HepG2 (cell line): Measurements from ENCODE around the gene SPATC1L.

Experiments used
- PHB2 ChIP-seq: fragments of 450-650 bp; IDR thresholded peaks from 2 replicates; pipeline ENCODE4 v1.6.1; 2018; ENCODE audit not compliant: partially characterized antibody
- RAD21 ChIP-seq: fragments of 450-650 bp; formaldehyde crosslinking; IDR thresholded peaks from 2 replicates; pipeline ENCODE4 v1.5.0; 2020; ENCODE audit warnings: mild to moderate bottlenecking
- SUZ12 ChIP-seq: fragments of 150-350 bp; IDR thresholded peaks from 2 replicates; pipeline ENCODE4 v1.6.1; 2014; ENCODE audit warnings: low read depth, low read length
- ZNF335 ChIP-seq: sonication (generic); formaldehyde crosslinking; IDR thresholded peaks from 2 replicates; pipeline ENCODE4 v1.4.0; 2020; ENCODE audit warnings: missing genetic modification reagents
- TF ChIP-seq, protein P1 (sequence below): sonication (generic); formaldehyde crosslinking; conservative IDR thresholded peaks from 2 replicates; pipeline ENCODE4 v1.8.0; 2022; ENCODE audit warnings: low read depth, missing genetic modification reagents
- TF ChIP-seq, protein P2 (sequence below), 2 experiments: fragments of 450-650 bp in 1 of 2; sonication (generic) in 1 of 2; formaldehyde crosslinking; IDR thresholded peaks; 2 replicates each; pipeline versions ENCODE4 v1.5.0 to v1.8.0; 2020 to 2022; ENCODE audit warnings: mild to moderate bottlenecking in 1 of 2, missing genetic modification reagents in 1 of 2

DNA sequence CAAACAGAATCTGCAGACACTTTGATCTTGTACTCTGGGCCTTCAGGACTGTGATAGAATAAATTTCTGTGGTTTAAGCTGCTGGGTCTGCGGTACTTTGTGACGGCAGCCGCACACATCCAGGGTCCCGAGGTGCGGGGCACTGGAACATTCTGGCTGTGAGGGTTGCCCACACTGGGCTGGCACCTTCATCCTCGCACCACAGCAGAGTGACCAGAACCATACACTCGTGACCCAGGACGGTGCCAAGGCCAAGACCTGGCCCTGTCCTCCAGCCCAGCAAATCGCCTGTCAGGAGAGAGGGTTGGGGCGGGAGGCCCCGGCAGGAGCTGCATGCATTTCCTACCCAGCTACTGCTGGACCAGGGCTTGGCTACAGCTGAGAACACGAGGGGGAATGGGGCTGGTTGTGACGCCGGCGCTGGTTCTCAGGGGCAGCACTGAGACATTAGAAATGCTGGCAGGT lies 26.2 kb downstream of the SPATC1L start:
- no peak for TF ChIP-seq PHB2
- TF ChIP-seq, protein P1, sequence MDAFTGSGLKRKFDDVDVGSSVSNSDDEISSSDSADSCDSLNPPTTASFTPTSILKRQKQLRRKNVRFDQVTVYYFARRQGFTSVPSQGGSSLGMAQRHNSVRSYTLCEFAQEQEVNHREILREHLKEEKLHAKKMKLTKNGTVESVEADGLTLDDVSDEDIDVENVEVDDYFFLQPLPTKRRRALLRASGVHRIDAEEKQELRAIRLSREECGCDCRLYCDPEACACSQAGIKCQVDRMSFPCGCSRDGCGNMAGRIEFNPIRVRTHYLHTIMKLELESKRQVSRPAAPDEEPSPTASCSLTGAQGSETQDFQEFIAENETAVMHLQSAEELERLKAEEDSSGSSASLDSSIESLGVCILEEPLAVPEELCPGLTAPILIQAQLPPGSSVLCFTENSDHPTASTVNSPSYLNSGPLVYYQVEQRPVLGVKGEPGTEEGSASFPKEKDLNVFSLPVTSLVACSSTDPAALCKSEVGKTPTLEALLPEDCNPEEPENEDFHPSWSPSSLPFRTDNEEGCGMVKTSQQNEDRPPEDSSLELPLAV, result no peak
- TF ChIP-seq SUZ12, result no peak
- TF ChIP-seq, protein P2, sequence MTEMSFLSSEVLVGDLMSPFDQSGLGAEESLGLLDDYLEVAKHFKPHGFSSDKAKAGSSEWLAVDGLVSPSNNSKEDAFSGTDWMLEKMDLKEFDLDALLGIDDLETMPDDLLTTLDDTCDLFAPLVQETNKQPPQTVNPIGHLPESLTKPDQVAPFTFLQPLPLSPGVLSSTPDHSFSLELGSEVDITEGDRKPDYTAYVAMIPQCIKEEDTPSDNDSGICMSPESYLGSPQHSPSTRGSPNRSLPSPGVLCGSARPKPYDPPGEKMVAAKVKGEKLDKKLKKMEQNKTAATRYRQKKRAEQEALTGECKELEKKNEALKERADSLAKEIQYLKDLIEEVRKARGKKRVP (CRISPR knock-in tag; IDR thresholded peaks at IDR 0.05), result no peak
- no peak for TF ChIP-seq ZNF335
- TF ChIP-seq RAD21 (CRISPR knock-in tag), result no peak
